Endothelial cell (in vitro differentiated cells): ENCODE measurements around the gene DDX23. TPM values are rescaled to one million over a fixed set of nuclear protein-coding genes. Genes with fewer than 3 reads are reported as not detected.
A peak's percentile ranks its signal among the peaks of the same experiment; 100 is the strongest.

Source experiments
- DNase-seq: peaks from one replicate; pipeline ENCODE4 v3.0.0; 2021; ENCODE audit warnings: low spot score
- H3K27ac Mint-ChIP-seq: one replicate; pipeline ENCODE4 v1.8.0; 2021; ENCODE audit warnings: mixed read lengths, inconsistent platforms; ENCODE audit not compliant: unreplicated experiment
- H3K27me3 Mint-ChIP-seq: one replicate; pipeline ENCODE4 v1.8.0; 2021; ENCODE audit warnings: mild to moderate bottlenecking, moderate library complexity, mixed read lengths, inconsistent platforms; ENCODE audit not compliant: unreplicated experiment
- H3K36me3 Mint-ChIP-seq: one replicate; pipeline ENCODE4 v1.8.0; 2021; ENCODE audit warnings: mild to moderate bottlenecking, low read depth, mixed read lengths, inconsistent platforms; ENCODE audit not compliant: unreplicated experiment
- H3K4me1 Mint-ChIP-seq: one replicate; pipeline ENCODE4 v1.8.0; 2021; ENCODE audit warnings: mild to moderate bottlenecking, mixed read lengths, inconsistent platforms; ENCODE audit not compliant: unreplicated experiment
- H3K4me3 Mint-ChIP-seq: one replicate; pipeline ENCODE4 v1.8.0; 2021; ENCODE audit warnings: mild to moderate bottlenecking, mixed read lengths, inconsistent platforms; ENCODE audit not compliant: unreplicated experiment
- H3K9me3 Mint-ChIP-seq: one replicate; pipeline ENCODE4 v1.8.0; 2021; ENCODE audit warnings: mixed read lengths, inconsistent platforms; ENCODE audit not compliant: unreplicated experiment
- total RNA-seq: library from RNA; stranded (reverse); fragmentation: NEBNext Ultra II Directional; extraction: Animal tissue kit (Norgen Biotek cat#: 25700); gene quantifications from one replicate; pipeline ENCODE4 v1.2.1, GENCODE V29; 2021; ENCODE audit not compliant: unreplicated experiment
- TF ChIP-seq, protein P1 (sequence below): fragments of 200-600 bp; sonication (generic); IDR thresholded peaks from one replicate; pipeline ENCODE4 v1.5.0; 2021; ENCODE audit warnings: antibody characterized with exemption; ENCODE audit not compliant: unreplicated experiment

Gene DDX23
- total RNA-seq, 1 donor from 2014 or later, result 96.2 TPM

- no peaks in the 10 kb centered on the region for H3K9me3 Mint-ChIP-seq
- TF ChIP-seq, protein P1, sequence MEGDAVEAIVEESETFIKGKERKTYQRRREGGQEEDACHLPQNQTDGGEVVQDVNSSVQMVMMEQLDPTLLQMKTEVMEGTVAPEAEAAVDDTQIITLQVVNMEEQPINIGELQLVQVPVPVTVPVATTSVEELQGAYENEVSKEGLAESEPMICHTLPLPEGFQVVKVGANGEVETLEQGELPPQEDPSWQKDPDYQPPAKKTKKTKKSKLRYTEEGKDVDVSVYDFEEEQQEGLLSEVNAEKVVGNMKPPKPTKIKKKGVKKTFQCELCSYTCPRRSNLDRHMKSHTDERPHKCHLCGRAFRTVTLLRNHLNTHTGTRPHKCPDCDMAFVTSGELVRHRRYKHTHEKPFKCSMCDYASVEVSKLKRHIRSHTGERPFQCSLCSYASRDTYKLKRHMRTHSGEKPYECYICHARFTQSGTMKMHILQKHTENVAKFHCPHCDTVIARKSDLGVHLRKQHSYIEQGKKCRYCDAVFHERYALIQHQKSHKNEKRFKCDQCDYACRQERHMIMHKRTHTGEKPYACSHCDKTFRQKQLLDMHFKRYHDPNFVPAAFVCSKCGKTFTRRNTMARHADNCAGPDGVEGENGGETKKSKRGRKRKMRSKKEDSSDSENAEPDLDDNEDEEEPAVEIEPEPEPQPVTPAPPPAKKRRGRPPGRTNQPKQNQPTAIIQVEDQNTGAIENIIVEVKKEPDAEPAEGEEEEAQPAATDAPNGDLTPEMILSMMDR, result no peak
- no peak overlapping the region for H3K27ac Mint-ChIP-seq
- DNase-seq, result no peak
- H3K36me3 Mint-ChIP-seq, result peaks cover 37% of the 10 kb centered on the region
- H3K4me3 Mint-ChIP-seq, result no peak overlapping the region
- H3K27me3 Mint-ChIP-seq, result peaks cover 18% of the 10 kb centered on the region
- H3K4me1 Mint-ChIP-seq, result peaks cover 11% of the 10 kb centered on the region
Measured at GRCh38 chr12:48824905-48825304, 27.1 kb downstream of the DDX23 start.

GRCh38 chr12:48824112-48824511 lies 27.9 kb downstream of the DDX23 start:
- Mint-ChIP-seq H3K4me3 (peak overlapping the region; percentile 80), H3K4me1 (peaks cover 13% of the 10 kb centered on the region)
- no peak for DNase-seq

GRCh38 chr12:48823281-48823680 lies 28.7 kb downstream of the DDX23 start:
- Mint-ChIP-seq H3K27me3 (peaks cover 26% of the 10 kb centered on the region), H3K4me3 (no peak overlapping the region), H3K9me3 (no peaks in the 10 kb centered on the region), H3K4me1 (peaks cover 17% of the 10 kb centered on the region), H3K27ac (no peak overlapping the region), H3K36me3 (peaks cover 26% of the 10 kb centered on the region)
- no peak for DNase-seq
- TF ChIP-seq, protein P1, result no peak

More at GRCh38 chr12:48824112-48824511, 27.9 kb downstream of the DDX23 start:
- Mint-ChIP-seq H3K27me3 (peaks cover 25% of the 10 kb centered on the region), H3K36me3 (peaks cover 32% of the 10 kb centered on the region), H3K9me3 (no peaks in the 10 kb centered on the region), H3K27ac (no peak overlapping the region)
- TF ChIP-seq, protein P1, result no peak

- Mint-ChIP-seq H3K27ac (no peak overlapping the region), H3K4me3 (no peak overlapping the region), H3K36me3 (peaks cover 25% of the 10 kb centered on the region), H3K9me3 (no peaks in the 10 kb centered on the region), H3K4me1 (peaks cover 17% of the 10 kb centered on the region), H3K27me3 (peaks cover 26% of the 10 kb centered on the region)
- no peak for DNase-seq
- TF ChIP-seq, protein P1, result no peak
Measured at GRCh38 chr12:48822711-48823110, 29.3 kb downstream of the DDX23 start.

DNA sequence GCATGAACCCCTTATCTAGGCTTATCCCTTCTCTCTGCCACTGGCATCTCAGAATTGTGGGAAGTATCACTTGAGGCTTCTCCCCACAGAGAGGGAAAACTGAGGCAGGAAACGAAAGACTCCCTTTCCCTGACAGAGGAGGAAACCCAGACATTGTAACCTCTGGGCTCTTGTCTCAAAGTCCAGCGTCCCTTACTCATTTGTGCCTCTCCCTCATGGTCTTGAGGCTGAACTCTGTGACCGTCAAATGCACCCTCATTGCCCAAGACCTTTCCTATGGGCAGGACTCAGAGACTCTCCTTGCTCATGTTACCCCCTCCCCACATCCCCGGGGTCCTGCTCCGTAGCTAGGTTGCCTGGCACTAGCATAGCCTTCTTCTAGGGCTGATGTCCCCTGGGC lies 29.8 kb downstream of the DDX23 start:
- no peak overlapping the region for H3K4me3 Mint-ChIP-seq
- H3K36me3 Mint-ChIP-seq, result peaks cover 28% of the 10 kb centered on the region
- H3K27ac Mint-ChIP-seq, result no peak overlapping the region
- peaks cover 23% of the 10 kb centered on the region for H3K4me1 Mint-ChIP-seq
- H3K9me3 Mint-ChIP-seq, result no peaks in the 10 kb centered on the region
- peaks cover 26% of the 10 kb centered on the region for H3K27me3 Mint-ChIP-seq
- TF ChIP-seq, protein P1, result no peak
- DNase-seq, result no peak
